ENCODE results near the gene PAX2.

- TF ChIP-seq ESRRA (IDR thresholded peaks at IDR 0.05; ENCODE audit: borderline replicate concordance, low read length) (no peak), REST (IDR thresholded peaks at IDR 0.05) (no peak), CTCF (IDR thresholded peaks at IDR 0.05) (no peak), RAD21 (conservative IDR thresholded peaks at IDR 0.05 in 1 of 2, IDR thresholded peaks at IDR 0.05 in 1 of 2) (no peak), POLR2A (IDR thresholded peaks at IDR 0.05; ENCODE audit: low read length) (no peak), NR3C1 (IDR thresholded peaks at IDR 0.05) (no peak)
Observed at GRCh38 chr10:100697631-100698030, 47.8 kb upstream of the PAX2 start.

Measured in A549 (cell line).